Stimulated activated CD8-positive, alpha-beta memory T cell treated with anti-CD3 and anti-CD28 coated beads, Interleukin-4, amount 100 ng/mL, for 24 hours (primary cell): ENCODE results near the gene GABRB3.

Experiments
- DNase-seq: peaks from one replicate; pipeline ENCODE4 v3.0.0-alpha.2; 2020; ENCODE audit warnings: low read depth

Gene GABRB3

DNA sequence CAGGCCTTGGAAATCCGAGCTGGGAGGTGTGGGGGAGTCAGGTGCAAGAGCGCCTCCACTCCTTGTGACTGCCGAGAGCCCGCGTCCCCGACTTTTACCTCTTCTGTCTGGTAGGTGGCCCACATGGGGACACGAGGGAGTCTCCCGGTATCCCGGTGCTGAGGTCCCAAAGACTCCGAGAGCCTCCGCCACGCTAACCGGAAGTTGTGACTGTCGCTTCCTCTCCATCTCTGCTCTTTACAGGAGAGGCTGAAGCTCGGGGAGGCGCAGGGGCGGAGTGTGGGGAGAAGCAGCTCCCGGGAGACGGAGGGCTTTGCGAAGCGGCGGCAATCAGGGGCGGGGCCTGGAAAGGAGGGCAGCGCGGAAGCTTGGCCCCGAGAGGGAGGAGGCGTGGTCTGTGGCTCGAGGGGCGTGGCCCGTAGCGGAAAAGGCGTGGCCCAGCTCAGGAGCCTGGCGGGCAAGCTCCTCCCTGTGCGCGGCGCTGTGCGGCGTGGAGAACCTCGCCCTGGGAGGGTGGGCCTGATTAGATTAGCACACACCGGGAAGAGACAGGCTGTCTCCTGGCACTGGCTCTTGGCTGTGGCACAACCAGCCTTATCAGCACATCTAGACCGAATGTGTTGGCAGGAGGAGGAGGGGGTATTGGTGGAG, 143.9 kb downstream of the GABRB3 start:
- DNase-seq, result no peak

DNA sequence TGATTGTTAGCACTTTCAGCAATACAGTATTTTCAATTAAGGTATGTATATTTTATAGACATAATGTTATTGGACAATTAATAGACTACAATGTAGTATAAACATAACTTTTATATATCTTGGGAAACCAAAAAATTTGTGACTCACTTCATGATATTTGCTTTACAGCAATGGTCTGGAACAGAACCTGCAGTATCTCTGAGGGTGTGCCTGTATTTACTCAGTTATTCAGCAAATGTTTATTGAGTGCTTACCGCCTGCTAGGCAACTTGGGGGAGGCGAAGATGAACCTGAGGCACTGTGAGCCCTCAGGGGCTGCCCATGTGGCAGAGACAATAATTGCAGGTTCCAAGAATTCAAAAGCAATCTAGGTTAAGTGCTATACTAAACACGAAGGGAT, 144.8 kb downstream of the GABRB3 start:
- no peak for DNase-seq

DNA sequence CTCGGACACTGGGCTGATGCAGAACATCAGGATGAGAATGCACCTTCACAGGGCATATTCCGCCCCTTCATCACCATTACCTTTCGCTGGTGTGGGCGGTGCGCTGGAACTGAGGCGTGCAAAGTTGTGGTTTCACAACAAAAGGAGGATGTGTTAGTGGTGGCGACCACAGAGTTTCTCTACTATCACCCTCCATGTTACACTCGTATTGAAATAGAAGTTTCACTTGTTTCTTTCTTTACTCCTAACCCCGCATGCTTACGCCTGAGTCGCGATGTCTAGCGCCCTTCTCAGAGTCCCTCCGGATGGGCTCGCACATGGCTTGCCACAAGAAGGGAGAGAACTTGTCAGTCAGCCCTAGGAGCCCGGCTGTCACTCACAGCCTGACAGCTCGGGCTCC, 148.7 kb downstream of the GABRB3 start:
- DNase-seq, result no peak

DNA sequence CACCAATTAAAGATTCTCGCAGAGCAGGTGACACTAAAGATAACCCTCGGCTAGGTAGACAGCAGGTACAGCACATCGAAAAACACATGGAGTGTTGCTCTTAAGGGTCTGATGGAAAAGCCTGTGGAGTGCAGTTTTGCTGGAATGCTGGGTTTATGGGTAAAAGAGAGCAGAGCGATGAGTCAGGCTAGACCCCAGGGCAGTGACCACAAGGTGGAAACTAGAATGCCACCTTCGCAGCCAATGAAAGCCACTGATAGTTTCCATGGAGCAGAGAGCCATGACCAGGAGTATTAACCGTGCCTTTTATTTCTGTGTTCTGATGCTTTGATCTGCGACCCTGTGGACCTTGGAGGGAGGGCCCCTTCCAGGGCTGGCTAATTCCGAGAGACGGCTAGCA, 149.8 kb downstream of the GABRB3 start:
- DNase-seq, result no peak

DNA sequence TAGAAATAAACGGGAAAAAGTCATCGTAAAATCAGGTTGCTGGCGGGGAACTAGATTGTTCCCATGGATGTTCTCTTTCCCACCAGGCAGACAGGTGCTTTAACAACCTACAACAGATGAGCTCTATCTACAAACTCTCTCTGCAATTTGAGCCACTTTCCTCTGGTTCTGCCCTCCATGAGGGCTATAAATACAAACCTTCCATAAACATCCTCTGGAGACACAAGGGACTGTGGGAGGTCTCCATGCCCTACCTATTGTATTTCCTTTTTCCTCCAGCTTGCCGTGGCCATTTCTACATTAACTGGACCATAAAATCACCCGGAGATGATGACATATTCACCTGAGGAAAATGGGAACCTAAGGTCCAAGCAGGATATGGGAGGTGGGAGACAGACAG, 151.1 kb downstream of the GABRB3 start:
- DNase-seq, result no peak

DNA sequence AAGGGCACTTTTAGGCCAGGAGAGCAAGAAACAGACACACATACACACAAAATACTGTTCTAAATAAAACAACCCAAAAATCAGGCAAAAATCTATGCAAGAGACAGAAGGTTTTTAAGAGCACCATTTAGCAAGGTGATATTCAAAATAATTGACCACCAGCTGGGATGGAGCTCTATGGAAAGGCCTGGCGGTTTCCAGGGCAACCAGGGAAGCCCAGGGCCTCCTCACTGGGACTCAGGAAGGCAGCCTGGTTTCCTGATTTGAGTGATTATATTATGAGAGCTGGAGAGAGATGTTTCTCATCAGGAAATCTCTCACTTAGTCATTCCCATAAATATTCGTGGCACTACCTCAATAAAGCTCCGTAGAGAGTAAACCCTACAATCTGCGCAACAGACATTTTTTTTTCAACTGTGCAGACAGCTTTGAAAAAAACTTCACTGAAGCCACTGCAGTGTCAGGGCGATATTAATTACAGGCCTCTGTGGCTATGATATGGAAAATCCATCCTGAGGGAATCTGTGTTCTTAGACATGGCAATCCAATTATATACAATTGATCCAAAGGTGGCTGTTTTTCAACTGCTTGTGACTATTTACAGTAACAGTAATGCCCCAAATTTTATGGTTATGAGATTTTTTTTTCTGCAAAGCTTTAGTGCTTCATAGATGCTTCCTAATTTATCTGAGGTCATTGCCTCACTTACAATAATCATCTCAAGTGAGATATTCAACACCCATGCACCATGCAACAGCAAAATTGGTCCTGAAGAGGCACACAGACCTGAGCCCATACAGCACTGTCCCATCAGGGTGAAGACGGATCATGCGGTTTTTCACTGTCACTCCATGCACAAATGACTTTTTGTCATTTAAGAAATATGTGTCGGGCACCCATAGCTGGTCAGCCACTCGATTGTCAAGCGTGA, 152.1 kb downstream of the GABRB3 start:
- DNase-seq, result no peak

DNA sequence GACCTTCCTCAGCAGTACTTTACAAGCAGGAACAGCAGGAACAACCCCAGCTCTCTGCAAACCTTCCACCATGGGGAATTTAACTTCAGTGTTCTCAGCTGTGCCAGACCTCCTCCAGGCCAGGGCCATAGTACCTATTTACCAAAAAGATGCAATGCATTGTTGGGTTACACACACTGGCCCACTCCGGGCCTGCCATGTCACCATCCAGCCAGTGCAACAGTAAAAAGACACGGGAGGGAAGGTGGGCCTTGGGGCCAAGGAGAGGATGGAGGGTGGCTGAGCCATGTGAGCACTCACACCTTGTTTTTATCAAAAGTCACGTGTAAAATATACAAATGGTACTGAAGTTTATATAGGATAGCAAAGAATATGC, 157.0 kb downstream of the GABRB3 start:
- no peak for DNase-seq

DNA sequence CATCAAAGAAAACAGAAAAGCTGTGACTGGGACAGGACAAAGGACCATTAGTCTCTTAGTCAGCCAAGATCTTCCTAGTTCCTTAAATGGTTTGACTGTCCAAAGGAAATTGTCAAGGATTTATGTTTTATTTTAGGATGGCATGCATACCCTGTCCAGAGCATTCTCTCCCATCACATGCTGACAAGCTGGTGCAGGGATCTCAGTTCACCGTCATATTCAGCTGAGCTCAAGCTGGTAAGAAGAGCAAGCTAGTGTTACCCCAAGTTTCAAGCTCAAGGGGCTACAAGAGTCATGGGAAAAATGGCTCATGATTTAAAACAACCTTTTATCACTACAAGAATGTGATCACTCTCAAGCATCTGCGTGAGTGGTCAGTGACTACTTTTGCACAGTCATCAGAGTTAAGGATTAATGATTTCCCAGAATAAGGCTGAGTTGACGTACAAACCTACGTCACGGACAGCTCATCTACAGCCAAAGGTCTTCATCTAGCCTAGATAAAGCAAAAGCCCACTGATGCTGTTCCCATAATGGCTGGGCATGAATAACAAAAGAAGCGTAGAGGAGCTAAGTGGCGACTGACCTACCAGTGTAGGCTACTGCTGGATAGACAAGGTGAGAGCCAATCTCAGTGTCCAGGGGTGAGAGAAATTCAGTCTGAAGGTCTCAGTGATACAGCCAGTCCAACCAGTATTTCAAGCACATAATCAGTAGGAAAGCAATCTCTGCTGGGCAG, 157.5 kb downstream of the GABRB3 start:
- no peak for DNase-seq

DNA sequence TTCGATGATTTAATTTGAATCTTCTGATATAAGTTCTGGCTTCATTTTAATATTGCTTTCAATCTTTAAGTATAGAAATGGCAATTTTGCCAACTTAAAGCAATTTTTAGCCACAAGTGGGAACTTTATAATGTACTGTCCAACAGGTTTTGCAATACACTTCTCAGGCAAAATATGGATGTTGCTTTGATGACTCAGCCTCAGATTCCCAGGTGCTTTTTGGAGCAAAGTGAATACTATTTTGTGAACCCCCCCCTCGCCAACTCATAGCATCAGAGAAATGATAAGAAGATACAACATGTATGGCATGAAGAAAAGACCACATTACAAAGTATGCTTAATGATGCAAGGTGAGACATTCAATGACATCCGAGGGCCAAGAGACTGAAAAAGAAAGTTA, 158.1 kb downstream of the GABRB3 start:
- DNase-seq, result no peak

DNA sequence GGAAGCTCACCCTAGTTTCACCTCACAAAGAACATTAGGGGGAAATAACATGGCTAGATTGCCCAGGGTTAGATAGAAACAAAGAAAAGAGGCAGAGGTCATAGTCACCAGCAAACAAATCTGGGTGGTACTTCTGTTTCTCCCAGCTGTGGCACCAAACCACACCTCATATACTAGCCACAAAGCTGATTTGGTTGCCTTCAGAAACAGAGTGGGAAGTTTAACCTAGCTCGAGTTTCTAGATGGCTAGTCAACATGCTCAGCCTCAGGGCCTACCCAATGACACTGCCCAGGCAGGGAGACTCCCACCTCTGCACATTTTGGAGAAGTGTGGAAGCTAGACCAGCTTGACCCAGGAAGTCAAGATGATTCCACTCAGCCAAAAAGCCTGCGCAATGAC, 174.2 kb downstream of the GABRB3 start:
- DNase-seq, result no peak

DNA sequence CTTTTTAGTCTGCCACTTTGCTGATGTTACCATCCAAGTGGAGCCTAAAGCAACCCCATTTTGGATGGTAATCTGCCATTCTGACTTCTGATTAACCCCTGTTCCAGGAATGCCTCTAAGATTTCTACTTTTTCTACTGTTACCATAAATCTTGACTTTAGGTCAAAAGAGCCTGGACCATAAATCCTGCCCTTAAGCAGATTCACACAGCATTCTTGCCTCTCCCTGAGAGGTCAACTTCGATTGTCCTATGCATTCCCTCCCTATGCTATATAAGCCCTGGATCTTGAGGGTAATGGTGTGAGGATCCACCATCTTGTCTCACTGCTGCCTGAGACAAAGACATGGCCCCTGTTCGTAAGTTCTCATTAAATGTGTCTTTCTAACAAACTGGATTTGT, 177.3 kb downstream of the GABRB3 start:
- no peak for DNase-seq

DNA sequence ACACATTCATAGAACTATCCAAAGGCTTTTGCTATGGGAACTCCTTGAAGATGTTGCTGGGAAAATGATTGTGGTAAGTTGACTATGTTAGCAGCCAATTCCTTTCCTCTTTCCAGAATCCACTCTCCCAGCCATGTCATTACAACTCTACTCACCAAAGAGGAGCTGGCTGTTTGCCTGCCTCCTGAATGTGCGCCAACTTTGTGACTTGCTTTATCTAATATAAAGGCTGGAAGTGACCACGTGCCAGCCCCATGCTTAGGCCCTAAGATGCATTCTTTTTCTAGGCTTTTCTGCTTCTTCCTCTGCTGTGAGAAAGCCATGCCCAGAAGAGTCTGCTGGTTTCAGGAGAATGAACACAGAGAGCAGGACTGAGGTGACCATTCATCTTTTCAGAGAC, 182.2 kb downstream of the GABRB3 start:
- DNase-seq, result no peak

DNA sequence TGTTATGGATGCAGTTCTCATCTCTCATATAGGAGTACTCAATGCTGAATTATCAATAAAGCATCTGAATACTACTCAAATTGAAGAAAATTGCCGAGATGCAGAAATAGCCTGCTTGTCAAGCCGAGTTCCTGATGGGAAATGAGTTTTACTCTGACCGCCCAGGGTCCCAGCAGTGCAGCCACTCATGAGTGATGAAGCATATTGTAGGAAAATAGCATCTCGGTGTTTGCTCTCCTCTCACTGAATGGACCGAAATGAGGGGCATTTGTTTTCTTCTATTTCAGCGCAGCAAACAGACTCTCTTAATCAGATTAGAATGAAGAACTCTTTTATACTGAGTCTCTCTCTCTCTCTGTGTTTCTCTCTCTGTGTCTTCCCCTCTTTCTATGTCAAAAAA, 190.0 kb downstream of the GABRB3 start:
- DNase-seq, result no peak

DNA sequence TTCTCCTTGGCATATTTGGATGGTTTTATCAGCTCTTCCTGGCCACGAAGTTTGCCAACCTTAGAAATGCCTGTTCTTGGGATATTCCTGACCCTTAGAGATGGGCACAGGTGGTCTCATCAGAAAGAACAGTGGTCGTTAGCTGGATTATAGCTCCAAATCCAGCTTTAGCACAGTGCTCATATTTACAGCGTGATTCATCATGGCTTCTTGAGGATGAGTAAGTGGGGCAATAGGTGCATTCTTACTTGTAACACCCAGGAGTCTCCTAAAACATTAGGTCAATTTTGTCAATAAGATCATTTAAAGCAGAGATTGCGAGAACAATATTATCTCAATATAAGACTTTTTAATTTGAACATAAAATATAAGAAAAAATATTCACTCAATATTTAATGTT, 191.9 kb downstream of the GABRB3 start:
- no peak for DNase-seq

DNA sequence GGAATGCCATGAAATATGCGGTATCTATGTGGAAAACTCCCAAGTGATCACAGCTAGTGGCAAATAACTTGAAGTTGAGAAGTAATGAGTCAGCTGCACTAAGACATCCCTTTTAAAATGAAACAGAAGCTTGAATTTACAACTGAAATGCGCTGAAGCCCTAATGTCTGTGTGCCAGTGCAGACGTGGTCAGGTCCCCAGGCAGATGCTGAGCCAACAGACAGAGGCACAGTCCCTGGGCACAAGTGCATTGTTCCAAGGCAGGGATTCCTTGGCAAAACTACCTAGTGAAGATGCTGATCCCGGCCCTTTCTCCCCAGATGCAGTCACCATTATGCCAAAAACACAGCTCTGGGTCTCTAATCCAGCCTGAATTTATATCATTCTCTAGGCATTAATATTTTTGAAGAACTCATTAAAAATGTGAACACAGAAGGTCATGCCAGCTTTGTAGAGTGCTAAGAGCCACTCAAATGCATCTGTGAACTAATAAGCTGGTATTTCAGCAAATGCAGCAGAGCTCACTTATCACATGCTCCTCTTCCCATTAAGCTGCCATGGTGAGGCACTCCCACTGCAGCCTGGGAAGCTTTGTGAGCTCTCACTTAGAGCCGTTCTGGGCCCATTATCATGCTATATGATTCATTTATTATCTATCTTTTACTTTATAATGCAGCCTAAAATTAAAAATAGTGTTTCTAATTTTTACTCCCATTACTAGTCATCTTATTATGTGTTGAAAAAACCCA, 200.1 kb downstream of the GABRB3 start:
- DNase-seq, result no peak

DNA sequence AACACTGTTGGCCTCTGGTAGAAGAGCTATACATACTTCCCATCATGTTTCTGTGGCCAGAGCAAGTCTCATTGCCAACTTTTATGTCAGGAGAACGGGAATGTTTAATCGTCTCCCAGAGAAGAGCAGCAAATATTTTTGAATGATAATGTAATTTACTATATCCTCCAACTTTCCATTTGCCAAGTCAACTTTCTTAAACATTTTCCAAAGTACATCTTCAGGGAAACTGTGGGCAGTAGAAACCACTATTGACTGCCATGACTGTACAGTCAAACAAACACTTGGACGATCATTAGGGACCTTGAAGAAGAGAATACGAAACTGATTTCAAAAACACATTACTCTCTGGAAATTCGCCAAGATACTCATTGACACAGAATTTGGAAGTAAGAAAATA, 201.5 kb downstream of the GABRB3 start:
- no peak for DNase-seq

DNA sequence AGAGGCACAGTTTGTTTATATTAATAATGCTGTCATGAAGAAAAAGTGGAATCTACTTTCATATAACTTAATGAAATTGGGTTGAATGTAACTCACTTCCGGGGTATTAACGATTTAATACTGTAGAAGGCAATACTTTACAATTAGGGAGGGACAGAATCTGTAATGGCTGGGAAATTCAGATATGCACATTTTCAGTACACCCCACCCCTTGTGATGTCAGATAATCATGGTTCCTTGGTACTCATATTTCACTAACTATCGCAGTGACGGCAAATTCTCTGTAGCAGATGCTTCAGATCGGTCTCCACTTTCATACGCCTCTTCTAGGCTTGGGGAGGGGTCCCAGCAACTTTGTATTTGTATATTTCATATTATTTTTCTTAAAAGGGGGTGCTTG, 207.3 kb downstream of the GABRB3 start:
- DNase-seq, result no peak

DNA sequence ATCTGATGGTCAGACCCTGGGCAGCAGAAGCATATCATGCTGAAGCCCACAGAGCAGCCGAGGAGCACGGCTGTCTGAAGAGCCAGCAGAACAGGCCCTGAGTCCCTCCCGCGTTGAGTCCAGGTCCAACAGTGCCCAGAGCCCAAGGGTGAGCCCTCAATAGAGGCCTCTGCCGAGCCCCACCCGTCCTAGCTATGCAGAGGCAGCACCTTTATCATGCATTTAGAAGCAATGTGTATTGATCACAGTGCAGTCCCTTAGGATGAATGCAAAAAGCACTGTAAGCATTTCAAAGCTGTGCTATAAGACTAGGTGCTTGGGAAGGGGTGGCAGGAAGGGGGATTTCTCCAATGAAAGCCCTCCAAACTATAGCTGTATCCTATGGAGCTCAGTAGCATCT, 208.5 kb downstream of the GABRB3 start:
- no peak for DNase-seq

DNA sequence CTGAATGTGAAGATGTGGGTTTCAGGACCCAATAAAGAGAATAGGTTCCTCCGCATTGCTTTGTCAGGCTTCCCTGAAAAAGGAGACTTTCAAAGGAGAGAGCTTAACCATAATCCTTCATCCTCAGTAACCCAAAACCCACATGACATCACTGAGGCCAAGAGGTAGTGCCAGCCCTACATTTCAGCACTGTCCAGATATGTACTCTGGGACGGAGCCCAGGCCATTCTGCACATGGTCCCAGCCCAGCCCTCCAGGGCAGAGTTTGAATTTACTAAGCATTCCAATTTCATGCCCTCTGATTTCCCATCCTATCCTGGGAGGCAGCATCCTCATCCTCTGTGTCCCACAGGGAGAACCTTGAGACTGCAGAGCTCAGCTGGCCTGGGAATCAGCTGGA, 210.5 kb downstream of the GABRB3 start:
- no peak for DNase-seq

DNA sequence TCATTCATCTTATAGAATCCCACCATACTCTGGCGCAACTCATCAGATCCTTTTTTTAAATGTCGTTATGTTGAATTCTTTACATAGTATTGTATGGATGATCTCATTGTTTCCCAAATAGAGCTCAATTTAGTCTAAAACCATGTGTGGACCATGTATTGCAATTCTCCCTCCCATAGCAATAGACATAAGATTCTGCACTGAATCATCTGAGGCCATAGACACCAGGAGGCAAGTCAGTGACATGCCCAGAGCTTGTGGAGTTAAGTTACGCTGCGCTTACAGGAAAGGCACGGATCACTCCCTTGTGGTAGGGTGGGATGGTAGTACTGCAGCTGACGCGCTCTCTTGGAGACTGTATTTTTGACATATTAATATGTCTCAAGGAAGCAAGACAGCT, 211.0 kb downstream of the GABRB3 start:
- DNase-seq, result no peak

DNA sequence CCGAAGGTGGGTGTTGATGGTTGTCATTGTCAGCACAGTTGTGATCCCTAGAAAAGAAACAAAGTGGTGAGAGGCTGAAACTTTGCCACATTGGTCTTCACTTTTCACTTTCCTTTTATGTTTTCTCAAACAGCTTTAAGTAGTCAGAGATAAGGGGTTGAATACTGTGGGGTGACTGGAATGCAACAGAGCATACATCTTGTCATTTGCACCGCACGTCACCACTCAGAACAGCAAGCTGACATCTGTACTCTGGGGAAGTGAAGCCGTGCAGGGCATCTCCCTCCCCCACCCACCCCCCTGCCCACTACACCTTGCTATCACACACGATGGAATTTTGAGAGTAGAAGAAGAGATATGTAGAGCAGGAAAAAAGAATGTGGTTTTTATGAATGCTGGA, 211.7 kb downstream of the GABRB3 start:
- no peak for DNase-seq

DNA sequence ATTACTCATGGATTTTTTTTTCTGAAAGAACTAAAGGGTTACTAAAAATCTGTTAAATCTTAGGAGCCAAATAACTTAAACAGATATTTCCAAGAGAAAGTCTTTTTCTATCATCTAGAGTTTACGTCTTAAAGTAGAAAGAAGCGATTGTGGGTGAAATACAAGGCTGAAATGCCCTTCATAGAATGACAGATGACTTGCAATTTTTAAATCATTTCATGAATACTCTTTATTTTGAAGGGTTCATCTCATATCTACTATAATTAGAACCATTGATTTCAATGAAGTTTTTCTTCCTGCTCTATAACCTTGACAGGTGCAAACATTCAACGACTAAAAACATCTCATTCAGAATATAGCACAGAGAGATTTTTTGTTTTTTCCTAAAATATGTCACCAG, 217.0 kb downstream of the GABRB3 start:
- DNase-seq, result no peak
